Measurements from ENCODE around the gene LAMTOR2.

- no peak for TF ChIP-seq POLR2A (IDR thresholded peaks at IDR 0.05)
- TF ChIP-seq, protein P1, sequence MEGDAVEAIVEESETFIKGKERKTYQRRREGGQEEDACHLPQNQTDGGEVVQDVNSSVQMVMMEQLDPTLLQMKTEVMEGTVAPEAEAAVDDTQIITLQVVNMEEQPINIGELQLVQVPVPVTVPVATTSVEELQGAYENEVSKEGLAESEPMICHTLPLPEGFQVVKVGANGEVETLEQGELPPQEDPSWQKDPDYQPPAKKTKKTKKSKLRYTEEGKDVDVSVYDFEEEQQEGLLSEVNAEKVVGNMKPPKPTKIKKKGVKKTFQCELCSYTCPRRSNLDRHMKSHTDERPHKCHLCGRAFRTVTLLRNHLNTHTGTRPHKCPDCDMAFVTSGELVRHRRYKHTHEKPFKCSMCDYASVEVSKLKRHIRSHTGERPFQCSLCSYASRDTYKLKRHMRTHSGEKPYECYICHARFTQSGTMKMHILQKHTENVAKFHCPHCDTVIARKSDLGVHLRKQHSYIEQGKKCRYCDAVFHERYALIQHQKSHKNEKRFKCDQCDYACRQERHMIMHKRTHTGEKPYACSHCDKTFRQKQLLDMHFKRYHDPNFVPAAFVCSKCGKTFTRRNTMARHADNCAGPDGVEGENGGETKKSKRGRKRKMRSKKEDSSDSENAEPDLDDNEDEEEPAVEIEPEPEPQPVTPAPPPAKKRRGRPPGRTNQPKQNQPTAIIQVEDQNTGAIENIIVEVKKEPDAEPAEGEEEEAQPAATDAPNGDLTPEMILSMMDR (IDR thresholded peaks at IDR 0.05): no peak
Measured at GRCh38 chr1:156042828-156043227, 11.8 kb upstream of the LAMTOR2 start.

All from tibial nerve (tissue), 3 donors.